Embryonic facial prominence (tissue), 1 donor: Measurements from ENCODE around the gene MBNL2.
A peak's percentile ranks its signal among the peaks of the same experiment; 100 is the strongest.

ENCODE experiments used
- DNase-seq: peaks from one replicate; pipeline ENCODE4 v3.0.0-alpha.2; 2016; ENCODE audit errors: extremely low spot score

The MBNL2 gene

GRCh38 chr13:97274829-97275649, 52.9 kb downstream of the MBNL2 start:
- no peak for DNase-seq

DNA sequence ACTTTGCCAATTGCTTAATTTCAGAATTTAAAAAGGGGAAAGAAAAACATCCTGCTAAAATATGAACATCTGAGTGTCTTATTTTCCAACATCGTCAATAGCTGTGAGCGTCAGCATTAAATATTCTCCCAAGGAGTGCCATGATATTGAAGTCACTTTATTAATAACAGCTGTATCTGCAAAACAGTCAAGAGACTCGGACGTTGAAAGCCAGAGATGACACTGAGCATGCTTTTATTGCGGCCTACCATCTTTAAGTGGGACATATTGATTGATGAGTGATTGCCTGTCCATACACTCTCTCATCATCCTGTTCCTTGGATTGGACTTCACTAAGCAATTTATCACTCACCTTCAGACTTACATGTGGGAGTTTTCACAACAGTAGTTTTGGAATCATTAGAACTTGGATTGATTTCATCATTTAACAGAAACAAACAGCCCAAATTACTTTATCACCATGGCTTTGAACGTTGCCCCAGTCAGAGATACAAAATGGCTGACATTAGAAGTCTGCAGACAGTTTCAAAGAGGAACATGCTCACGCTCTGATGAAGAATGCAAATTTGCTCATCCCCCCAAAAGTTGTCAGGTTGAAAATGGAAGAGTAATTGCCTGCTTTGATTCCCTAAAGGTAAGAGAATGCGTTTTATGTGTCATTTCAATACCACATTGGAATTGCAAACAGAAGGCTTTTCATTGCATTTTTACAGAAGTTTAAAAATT, 53.8 kb downstream of the MBNL2 start:
- no peak for DNase-seq

- DNase-seq, result no peak
These were observed 54.7 kb downstream of the MBNL2 start for GRCh38 chr13:97276862-97277269.

- DNase-seq, result no peak
These were observed 56.6 kb downstream of the MBNL2 start for GRCh38 chr13:97278435-97279411.

- DNase-seq, result no peak
These were observed 57.8 kb downstream of the MBNL2 start for GRCh38 chr13:97279913-97280312.

GRCh38 chr13:97280478-97280877, 58.3 kb downstream of the MBNL2 start:
- DNase-seq, result no peak

DNA sequence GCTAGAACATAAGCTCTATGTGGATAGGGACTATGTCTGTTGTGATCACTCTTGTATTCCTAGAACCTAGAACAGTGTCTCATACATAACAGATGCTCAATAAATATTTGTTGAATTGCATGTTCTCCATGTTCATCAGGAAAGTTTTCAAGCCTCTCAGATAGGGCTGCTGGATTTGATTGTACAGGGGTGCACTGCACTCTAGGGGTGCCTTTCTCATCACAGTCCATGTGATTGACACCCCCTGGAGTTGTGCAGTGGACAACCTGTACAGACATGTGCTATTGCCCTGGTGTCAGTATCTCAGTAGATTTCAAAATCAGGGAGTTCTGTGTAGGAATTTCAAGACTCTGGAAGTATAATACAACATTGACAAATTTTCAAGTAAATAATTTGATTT, 58.9 kb downstream of the MBNL2 start:
- no peak for DNase-seq

DNA sequence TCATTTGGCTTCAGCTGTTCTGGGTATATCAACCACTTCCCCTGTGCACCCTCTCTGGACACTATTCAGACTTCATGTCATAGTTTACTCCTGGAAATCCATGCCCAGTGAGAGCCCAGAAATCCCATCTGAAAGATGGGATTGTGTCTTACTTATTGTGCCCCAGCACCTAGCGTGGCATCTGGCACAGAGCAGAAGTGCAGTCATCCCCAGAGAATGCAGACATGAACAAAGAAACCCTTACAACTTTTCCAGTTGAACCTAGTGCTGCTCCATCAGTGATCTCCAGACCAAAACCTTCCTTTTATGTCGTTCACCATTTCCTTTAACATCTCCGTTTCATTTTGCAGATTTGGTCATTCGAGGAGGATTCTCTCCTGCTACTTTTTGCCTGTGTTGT, 60.6 kb downstream of the MBNL2 start:
- DNase-seq, result no peak

GRCh38 chr13:97283888-97284287, 61.8 kb downstream of the MBNL2 start:
- no peak for DNase-seq

- no peak for DNase-seq
These were observed 62.4 kb downstream of the MBNL2 start for GRCh38 chr13:97284558-97284957.

- DNase-seq, result no peak
These were observed 63.3 kb downstream of the MBNL2 start for GRCh38 chr13:97285221-97285955.

- no peak for DNase-seq
These were observed 64.3 kb downstream of the MBNL2 start for GRCh38 chr13:97286317-97287046.

GRCh38 chr13:97287047-97287383, 64.9 kb downstream of the MBNL2 start:
- DNase-seq, result no peak

DNA sequence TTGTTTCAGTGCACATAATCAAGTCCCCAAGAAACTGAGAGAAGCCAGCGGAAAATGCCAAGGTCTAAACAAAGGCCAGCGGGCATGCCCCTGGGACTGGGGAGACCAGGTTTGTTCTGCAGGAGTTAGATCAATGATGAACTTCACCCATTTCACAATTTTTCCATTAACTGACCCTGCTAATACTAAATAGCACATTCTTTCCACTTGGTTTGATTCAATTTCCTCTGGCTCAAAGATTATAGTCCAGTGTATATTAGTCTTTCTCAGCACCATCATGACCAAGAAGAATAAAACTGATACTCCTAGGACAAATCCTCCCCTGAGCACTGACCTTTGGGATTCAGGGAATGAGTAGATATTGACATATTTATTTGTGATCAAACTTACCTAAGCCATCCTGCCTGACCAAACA, 66.4 kb downstream of the MBNL2 start:
- DNase-seq, result no peak

- DNase-seq, result no peak
These were observed 67.6 kb downstream of the MBNL2 start for GRCh38 chr13:97289514-97290298.

DNA sequence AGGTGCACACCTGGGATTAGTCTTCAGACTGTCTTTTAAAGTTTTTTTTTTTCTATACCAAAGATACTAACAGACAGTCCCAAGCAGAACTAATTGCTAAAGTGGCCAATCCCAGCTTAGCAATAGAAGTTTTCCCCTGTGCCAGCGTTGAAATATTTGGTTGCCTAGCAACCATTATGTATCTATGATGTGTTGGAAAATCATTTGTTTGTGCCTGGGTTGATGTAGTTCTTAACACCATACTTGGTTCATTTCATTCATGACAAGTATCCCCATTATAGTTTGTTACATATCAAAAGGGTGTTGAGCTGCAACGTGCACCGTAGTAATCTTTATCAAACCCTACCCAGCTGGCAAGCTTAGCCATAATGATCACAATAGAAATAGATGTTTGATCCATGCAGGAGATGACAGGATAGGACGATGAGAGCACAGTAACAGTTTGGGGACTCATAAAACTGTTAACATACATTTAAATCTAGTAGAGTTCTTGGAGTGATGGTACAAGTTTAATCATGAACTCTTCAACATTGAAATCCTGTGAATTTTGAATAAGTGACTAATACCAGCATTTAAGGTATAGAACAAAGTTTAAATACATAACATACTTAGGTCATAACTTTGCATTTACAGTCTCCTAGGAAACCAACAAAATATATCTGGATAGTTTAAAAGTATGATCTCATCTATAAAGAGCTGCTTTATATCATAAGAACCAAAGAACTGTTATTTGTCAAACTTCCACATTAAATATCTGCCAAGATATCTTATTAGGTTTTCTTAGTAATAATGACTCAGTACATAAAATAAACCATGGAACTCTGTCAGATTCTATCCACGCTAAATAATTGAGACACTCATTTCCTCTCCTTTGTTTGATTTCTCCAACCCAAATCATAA, 73.4 kb downstream of the MBNL2 start:
- peak; percentile 74 for DNase-seq

DNA sequence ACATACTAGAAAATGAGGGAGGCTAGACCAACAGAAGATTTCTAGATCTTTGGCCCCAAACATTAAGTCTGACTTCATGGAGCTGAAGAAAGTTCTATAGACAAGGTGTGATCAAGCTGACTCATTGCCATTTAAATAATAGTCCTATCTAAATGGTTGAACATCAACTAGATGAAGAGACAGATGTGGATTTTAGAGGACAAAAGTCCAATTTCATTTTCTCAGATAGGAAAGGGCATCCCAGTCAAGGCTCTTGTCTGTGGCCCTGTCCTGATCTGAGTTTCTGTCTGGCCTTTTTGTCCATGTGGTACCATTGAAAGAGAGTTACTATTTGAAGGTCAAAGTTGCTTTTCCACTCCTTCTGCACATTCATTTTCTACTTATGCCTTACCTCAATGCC, 74.6 kb downstream of the MBNL2 start:
- DNase-seq, result no peak

- no peak for DNase-seq
These were observed 76.7 kb downstream of the MBNL2 start for GRCh38 chr13:97298816-97299215.

DNA sequence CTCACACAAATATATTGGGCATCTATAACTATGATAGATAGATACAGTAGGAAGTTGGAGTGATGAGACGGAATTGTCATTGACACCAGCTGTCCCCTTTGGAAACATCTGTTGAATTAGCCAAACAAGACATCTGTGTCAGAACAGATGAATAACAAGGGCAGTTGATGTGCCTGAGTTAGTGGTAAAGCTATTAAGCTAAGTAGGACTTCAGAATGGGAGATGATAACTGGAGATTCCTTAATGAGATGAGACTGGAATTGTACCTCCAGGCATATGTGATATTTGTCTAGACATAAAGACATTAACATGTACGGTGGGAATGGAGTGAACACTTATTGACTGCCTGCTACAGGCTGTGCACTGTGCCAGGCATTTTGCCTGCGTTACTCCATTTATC, 78.7 kb downstream of the MBNL2 start:
- no peak for DNase-seq
